ENCODE measurements around the gene SMKR1.

- TF ChIP-seq CTCF (IDR thresholded peaks at IDR 0.05) (no peak), ZFX (IDR thresholded peaks at IDR 0.05; ENCODE audit: borderline replicate concordance) (no peak)
These were observed 29.4 kb downstream of the SMKR1 start for GRCh38 chr7:129531721-129532120.
